ENCODE results near the gene NAPG.
"Not testable (repeated sequence)": the region's sequence is repeated elsewhere in the genome, so short reads cannot be mapped to it uniquely, and the experiment has no call there.

Gene NAPG

GRCh38 chr18:10580215-10580614, 54.4 kb downstream of the NAPG start:
- no peak for DNase-seq (ENCODE audit: low read depth)

DNA sequence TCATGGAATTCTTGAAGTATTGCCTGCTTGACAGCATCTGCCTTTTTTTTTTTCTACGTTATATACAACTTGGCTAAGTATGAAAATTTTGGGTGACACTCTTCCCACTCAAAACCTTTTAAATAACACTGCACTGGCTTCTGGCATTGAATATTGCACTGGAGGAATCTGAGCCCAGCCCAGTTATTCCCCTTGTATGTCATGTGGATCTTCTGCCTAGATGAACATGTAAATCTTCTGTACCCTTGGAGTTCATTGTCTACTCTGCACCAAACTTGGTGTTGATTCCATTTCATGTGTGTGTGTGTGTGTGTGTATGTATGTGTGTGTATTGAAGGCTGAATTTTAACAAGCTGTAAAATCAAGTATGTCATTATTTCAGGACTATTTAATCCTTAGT, 59.4 kb downstream of the NAPG start:
- no peak for DNase-seq (ENCODE audit: low read depth)

DNA sequence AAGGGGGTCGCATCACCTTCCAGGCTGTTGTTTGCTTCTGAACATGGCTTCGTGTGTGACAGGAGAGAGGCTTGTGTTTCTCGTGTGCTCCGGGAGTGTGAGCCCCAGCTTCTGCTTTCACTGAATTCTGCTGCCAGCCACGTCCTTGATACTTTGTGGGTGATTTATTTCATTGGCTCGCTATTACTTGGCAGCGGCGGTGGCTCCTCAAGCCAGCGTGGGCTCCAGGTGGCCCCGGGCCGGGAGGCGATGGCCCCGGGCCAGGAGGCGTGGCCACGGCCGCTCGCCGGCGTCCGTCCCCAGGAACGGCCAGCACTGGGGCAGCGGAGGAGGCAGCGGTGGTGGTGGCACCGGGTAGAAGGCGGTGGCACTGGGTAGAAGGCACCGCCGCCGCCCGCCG, 63.1 kb downstream of the NAPG start:
- no peak for DNase-seq (ENCODE audit: low read depth)

- DNase-seq (ENCODE audit: low read depth): no peak
Measured at GRCh38 chr18:10590412-10590811, 64.6 kb downstream of the NAPG start.

DNA sequence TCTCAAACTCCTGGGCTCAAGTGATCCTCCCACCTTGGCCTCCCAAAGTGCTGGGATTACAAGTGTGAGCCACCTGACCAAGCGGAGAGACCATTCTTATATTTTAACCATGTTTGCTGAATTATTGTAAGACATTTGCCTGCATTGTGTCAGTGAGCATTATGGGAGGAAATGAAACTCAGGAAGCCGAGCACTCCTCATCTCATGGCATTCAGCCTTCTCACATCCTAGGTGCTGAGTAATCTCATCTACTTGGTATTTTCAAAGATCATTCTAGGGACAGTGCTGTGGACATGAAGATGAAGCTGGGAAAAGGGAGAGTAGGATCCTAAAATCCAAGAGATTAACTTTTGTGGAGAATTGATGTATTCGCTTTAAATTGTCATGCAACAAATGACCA, 66.1 kb downstream of the NAPG start:
- DNase-seq (ENCODE audit: low read depth): no peak

DNA sequence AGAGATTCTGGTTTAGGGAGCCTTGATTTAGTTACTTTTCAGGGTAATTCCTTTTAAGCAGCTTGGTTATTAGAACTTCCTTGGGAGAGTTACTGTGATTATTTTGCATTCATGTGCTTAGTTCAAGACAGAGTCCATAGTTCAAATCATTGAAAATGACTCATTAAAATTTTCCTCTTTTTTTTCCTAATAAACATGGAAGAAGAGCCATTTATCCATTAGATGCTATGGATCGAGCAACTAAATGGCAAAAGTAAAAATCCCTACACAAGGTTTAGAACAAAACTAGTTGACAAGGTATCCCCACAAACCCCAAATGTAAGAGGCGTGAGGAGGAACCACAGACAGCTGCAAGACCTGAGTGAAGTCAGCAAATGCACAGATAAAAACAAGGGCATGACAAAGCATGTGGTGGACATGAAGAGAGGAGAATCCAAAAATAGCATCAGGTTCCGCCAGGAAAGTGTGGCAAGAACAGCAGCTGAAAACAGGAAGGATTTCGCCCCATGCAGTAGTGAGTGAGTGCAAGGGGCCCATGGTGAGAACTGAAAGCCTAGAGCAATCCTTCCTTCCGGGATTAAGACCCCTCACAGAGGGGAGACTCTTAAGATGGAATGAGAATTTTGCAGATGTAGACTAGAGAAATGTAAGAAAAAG, 67.7 kb downstream of the NAPG start:
- DNase-seq (ENCODE audit: low read depth): not testable (repeated sequence)

- not testable (repeated sequence) for DNase-seq (ENCODE audit: low read depth)
Measured at GRCh38 chr18:10595917-10596316, 70.1 kb downstream of the NAPG start.

GRCh38 chr18:10597695-10598094, 71.9 kb downstream of the NAPG start:
- not testable (repeated sequence) for DNase-seq (ENCODE audit: low read depth)

DNA sequence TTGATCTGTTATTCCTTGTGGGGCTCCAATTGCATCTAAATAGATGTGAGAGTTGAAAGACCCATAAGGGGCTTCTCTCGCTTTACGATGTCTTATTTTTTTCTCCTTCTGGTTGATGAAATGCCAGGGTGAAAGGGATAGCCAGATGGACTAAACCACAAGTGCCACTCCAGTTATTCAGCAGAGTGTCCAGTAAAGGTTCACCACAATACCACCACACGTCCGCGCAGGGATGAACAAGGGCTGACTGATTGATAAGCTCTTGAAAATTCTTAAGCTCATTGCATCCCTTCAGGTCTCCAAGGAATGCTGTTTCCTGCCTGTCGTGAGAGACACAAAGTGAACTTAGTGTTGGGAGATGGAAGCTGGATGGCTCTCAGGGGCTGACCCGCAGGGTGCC, 74.9 kb downstream of the NAPG start:
- DNase-seq (ENCODE audit: low read depth): not testable (repeated sequence)

All from HS-27A (cell line).